Erythroblast (primary cell): Measurements from ENCODE around the gene TENM4.

Experiments
- GATA1 ChIP-seq: IDR thresholded peaks from 2 replicates; pipeline ENCODE4 v1.6.1; 2011; ENCODE audit warnings: low read depth, mild to moderate bottlenecking, control low read depth, low read length, moderate library complexity
- POLR2A ChIP-seq: IDR thresholded peaks from 2 replicates; pipeline ENCODE4 v1.6.1; 2011; ENCODE audit warnings: mild to moderate bottlenecking, low read length

DNA sequence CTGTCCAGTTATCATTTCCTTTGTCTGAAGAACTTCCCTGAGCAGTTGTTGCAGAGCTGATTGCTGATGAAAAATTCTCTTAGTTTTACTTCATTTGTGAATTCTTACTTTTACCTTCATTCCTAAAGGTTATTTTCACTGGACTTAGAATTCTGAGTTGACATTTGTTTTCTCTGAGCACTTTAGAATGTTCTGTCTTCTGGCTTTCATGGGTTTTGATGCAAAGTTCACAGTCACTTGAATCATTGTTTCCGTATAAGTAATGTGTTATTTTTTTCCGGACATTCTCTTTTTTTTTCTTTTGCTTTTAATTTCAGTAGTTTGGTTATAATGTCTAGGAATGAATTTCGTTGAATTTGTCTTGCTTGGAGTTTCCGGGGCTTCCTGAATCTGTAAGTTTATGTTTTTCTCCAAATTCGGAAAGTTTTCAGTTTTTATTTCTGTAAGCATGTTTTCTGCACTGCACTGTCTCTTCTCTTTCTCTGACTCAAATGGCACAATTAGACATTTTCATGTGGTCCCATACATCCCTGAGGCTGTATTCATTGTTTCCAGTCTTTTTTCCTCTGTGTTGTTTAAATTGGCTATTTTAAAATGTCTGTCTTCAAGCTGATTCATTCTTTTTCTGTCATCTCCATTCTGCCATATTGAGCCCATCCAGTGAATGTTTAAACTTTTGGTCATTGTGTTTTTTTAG lies 797.7 kb downstream of the TENM4 start:
- no peak for TF ChIP-seq POLR2A
- TF ChIP-seq GATA1, result no peak
